Heart right ventricle (tissue), 16 donors: ENCODE results near the gene GTF3C6. TPM values are rescaled to one million over a fixed set of nuclear protein-coding genes. Genes with fewer than 3 reads are reported as not detected.
"Not testable (repeated sequence)": the region's sequence is repeated elsewhere in the genome, so short reads cannot be mapped to it uniquely, and the experiment has no call there.

ENCODE experiments used
- ATAC-seq, 8 donors: fragments of 200-7000 bp; cut with Tn5 transposase; one replicate each; pipeline ENCODE4 v1.9.1; 2020; ENCODE audit warnings: mild to moderate bottlenecking in 8 of 8, moderate library complexity in 8 of 8, moderate number of reproducible peaks in 1 of 8
- DNase-seq, 2 donors: peaks; one replicate each; pipeline ENCODE4 v3.0.0-alpha.2; 2020
- H3K27ac ChIP-seq, 10 donors: fragments of 200-600 bp; sonication (generic) in 2 of 10; one replicate each; pipeline versions ENCODE4 v1.5.0 to v1.8.0; 2020 to 2022; ENCODE audit warnings: mild to moderate bottlenecking in 3 of 10
- H3K27me3 ChIP-seq, 7 donors: fragments of 200-600 bp; one replicate each; pipeline ENCODE4 v1.8.0; 2021 to 2022; ENCODE audit warnings: mild to moderate bottlenecking in 2 of 7
- H3K36me3 ChIP-seq, 9 donors: fragments of 200-600 bp; sonication (generic) in 1 of 9; one replicate each; pipeline versions ENCODE4 v1.5.0 to v1.8.0; 2020 to 2022; ENCODE audit warnings: mild to moderate bottlenecking in 2 of 9
- H3K4me1 ChIP-seq, 9 donors: fragments of 200-600 bp; sonication (generic) in 1 of 9; one replicate each; pipeline versions ENCODE4 v1.5.0 to v1.8.0; 2020 to 2022; ENCODE audit warnings: mild to moderate bottlenecking in 4 of 9
- H3K4me3 ChIP-seq, 10 donors: fragments of 200-600 bp; sonication (generic) in 2 of 10; one replicate each; pipeline versions ENCODE4 v1.5.0 to v1.8.0; 2020 to 2022; ENCODE audit warnings: mild to moderate bottlenecking in 7 of 10, moderate library complexity in 2 of 10
- H3K9me3 ChIP-seq, 11 donors: fragments of 200-600 bp in 10 of 11; sonication (generic) in 2 of 11; one replicate each; pipeline versions ENCODE4 v1.5.0 to v1.8.0; 2013 to 2022; ENCODE audit warnings: mild to moderate bottlenecking in 2 of 11, control low read depth in 1 of 11, moderate library complexity in 1 of 11
- WGBS, 2 donors: extraction: QIAGEN DNeasy Blood & Tissue Kit; methylation state at CpG; one replicate each; pipeline ENCODE4 v1.1.7; 2013; ENCODE audit warnings: inconsistent platforms in 1 of 2; 5-methylcytosine and 5-hydroxymethylcytosine counted together
- intact Hi-C, 10 donors: fragments of 100-400 bp; cut with DNase I; formaldehyde crosslinking; loops; one replicate each; pipeline versions ENCODE4 v1.11.1 to v1.14.2; 2022
- polyA plus RNA-seq, 2 donors: library from polyadenylated mRNA; stranded (reverse); fragments of 200-250 nt; gene quantifications; one replicate each; pipeline ENCODE4 v1.2.3, GENCODE V29; 2013
- total RNA-seq, 10 donors: library from RNA; stranded (reverse); fragmentation: NEBNext Ultra II Directional in 3 of 10; extraction: Animal tissue kit (Norgen Biotek cat#: 25700) in 3 of 10; gene quantifications; one replicate each; pipeline versions ENCODE4 v1.2.1 to v1.2.4, GENCODE V29; 2021 to 2023
- TF ChIP-seq, protein P1 (sequence below), 9 donors: fragments of 200-600 bp; sonication (generic) in 2 of 9; IDR thresholded peaks; one replicate each; pipeline versions ENCODE4 v1.5.0 to v1.8.0; 2021 to 2022; ENCODE audit warnings: antibody characterized with exemption in 9 of 9, mild to moderate bottlenecking in 5 of 9, moderate library complexity in 1 of 9
- donor health status: Arrhythmogenic right ventricular cardiomyopathy.
- donor health status: ischemic (EF 13 %, LVEDD 7.1; RV severe dilation, severe dysfunction).
- donor health status: healthy with polysubstance abuse.
- donor health status: DM: no; HTN: yes; CAD: no.
- donor health status: DM: no; HTN: no; CAD: no.
- donor health status: ischemic (EF 25% LVEDD 6.9; RV normal size, moderate dysfunction).
- donor health status: ischemic (EF 25% LVEDD 5.7; RV mildly dilated, moderate dysfunction).
- donor health status: healthy.
- donor health status: DM: yes; HTN: yes; CAD: no.
- donor health status: Ischemic cardiomyopathy.
- donor health status: ischemic (EF 35%, LVEDD 5.7; RV mildly dilated, moderate dysfunction).
- donor health status: nonischemic (EF 11% LVEDD 7.7; RV severe dilation, severe dysfunction).
- donor health status: DM: yes; HTN: yes; CAD: no.
- donor health status: PGD.
- donor health status: ischemic (EF 29% LVEDD 5.4; RV normal size, mild dysfunction).
- donor health status: nonischemic (EF 23%, LVEDD 6.1; RV moderate dilation, normal function).

Gene GTF3C6
- total and polyA plus RNA-seq, 12 donors: 95.9 to 128 (median 106) TPM

DNA sequence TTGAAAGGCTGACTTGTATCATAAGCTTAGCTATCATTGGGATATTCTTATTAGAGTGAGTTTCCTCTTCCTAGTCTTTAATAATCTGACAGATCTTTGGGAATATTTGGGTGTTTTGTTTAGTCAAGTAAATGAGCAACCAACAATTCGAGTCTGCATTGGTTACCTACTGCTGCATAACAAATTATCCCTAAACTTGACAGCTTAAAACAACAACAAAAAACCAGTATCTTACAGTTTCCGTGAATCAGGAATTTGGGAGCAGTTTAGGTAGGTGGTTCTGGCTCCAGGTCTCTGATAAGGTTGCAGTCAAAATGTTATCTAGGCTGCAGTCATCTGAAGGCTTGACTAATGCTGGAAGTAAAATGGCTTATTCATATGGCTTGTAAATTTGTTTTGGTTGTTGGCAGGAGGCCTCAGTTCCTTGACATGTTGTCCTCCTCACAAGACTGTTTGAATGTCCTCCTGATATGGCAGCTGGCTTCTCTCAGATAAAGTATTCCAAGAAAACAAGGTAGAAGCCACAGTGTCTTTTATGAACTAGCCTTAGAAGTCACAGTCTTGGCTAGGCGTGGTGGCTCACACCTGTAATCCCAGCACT lies 7.2 kb downstream of the GTF3C6 start:
- WGBS, 2 donors: 97 to 98% methylated on average over 3 of the region's 3 CpGs
- no peak for ATAC-seq
- no peak overlapping the region for H3K27ac ChIP-seq

DNA sequence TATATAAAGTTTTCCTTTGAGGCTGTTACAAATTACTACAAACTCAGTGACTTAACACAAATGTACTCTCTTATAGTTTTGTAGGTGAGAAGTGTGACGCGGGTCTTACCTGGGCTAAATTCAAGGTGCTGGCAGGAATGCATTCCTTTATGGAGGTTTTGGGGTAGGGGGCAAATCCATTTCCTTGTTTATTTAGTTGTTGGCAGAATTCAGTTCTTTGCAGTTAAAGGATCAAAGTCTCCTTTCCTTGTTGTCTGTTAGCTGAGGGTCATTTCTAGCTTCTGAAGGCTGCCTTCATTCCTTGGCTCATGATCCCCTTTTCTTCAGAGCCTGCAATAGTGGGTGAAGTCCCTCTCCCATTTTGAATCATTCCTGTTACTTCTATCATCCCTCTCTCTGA lies 10.2 kb downstream of the GTF3C6 start:
- 97 to 98% methylated on average over 2 of the region's 2 CpGs for WGBS, 2 donors

More for the DNA sequence above, 7.2 kb downstream of the GTF3C6 start:
- H3K4me3 ChIP-seq: no peak overlapping the region
- H3K4me1 ChIP-seq: no peaks in the 10 kb centered on the region
- intact Hi-C loops: no loop called here
- H3K9me3 ChIP-seq: no peaks in the 10 kb centered on the region
- H3K36me3 ChIP-seq: peaks cover 0 to 84% (median 34%) of the 10 kb centered on the region in 9 donors
- no peaks in the 10 kb centered on the region for H3K27me3 ChIP-seq
- DNase-seq: no peak
- TF ChIP-seq, protein P1, sequence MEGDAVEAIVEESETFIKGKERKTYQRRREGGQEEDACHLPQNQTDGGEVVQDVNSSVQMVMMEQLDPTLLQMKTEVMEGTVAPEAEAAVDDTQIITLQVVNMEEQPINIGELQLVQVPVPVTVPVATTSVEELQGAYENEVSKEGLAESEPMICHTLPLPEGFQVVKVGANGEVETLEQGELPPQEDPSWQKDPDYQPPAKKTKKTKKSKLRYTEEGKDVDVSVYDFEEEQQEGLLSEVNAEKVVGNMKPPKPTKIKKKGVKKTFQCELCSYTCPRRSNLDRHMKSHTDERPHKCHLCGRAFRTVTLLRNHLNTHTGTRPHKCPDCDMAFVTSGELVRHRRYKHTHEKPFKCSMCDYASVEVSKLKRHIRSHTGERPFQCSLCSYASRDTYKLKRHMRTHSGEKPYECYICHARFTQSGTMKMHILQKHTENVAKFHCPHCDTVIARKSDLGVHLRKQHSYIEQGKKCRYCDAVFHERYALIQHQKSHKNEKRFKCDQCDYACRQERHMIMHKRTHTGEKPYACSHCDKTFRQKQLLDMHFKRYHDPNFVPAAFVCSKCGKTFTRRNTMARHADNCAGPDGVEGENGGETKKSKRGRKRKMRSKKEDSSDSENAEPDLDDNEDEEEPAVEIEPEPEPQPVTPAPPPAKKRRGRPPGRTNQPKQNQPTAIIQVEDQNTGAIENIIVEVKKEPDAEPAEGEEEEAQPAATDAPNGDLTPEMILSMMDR (IDR thresholded peaks at IDR 0.05): no peak

DNA sequence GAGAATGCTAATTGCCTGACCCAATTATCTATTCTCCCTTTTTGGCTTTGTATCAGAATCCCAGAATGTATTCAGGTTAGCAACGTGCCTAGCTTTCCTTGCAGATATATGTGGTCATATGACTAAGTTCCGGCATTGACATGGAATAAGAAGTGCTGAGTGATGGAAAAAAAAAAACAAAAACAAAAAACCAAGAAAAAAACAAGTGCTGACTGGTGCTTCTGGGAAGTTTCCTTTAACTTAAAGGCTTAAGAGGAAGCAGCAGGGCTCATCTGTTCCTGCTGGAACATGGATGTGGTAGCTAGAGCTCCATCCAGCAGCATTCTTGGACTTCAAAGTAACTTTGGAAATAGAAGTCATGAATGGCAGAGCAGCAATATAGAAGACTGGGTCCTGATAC lies 13.0 kb downstream of the GTF3C6 start:
- H3K27me3 ChIP-seq: no peaks in the 10 kb centered on the region
- peak in 5 of 8 donors; percentile 21 to 38 (median 31) for ATAC-seq
- WGBS, 2 donors: 11 to 35% methylated on average over 2 of the region's 2 CpGs
- H3K9me3 ChIP-seq: no peaks in the 10 kb centered on the region
- peak overlapping the region in 1 of 10 donors; percentile 76 for H3K27ac ChIP-seq
- peaks cover 0 to 10% (median 0%) of the 10 kb centered on the region in 9 donors for H3K4me1 ChIP-seq
- intact Hi-C loops: no loop called here
- TF ChIP-seq, protein P1 (IDR thresholded peaks at IDR 0.05): no peak
- DNase-seq: no peak
- H3K4me3 ChIP-seq: no peak overlapping the region
- peaks cover 0 to 27% (median 8%) of the 10 kb centered on the region in 9 donors for H3K36me3 ChIP-seq

More for the DNA sequence above, 10.2 kb downstream of the GTF3C6 start:
- intact Hi-C loops, H3K9me3 ChIP-seq, H3K4me3 ChIP-seq, DNase-seq, H3K27me3 ChIP-seq, H3K27ac ChIP-seq, ATAC-seq, H3K4me1 ChIP-seq: not testable (repeated sequence)
- peaks cover 0 to 55% (median 10%) of the 10 kb centered on the region in 9 donors for H3K36me3 ChIP-seq

DNA sequence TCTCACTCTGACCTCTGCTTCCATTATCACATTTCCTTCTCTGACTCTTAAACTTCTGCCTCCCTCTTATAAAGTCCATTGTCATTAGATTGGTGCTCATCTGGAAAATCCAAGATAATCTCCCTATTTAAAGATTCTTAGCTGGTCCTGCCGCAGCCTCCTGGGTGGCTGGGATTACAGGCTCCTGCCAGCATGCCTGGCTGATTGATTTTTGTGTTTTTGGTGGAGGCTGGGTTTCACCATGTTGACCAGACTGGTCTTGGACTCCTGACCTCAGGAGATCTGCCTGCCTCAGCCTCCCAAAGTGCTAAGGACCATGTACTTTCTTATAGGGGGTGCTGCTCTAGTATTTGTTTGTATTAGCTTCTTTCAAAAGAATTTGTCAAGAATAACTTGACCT lies 18.1 kb downstream of the GTF3C6 start:
- H3K4me1 ChIP-seq: peaks cover 0 to 18% (median 0%) of the 10 kb centered on the region in 9 donors
- no peak overlapping the region for H3K27ac ChIP-seq
- 68 to 80% methylated on average over 1 of the region's 1 CpG for WGBS, 2 donors
- H3K9me3 ChIP-seq: no peaks in the 10 kb centered on the region
- intact Hi-C loops: no loop called here
- H3K4me3 ChIP-seq: no peak overlapping the region
- no peak for ATAC-seq
- no peaks in the 10 kb centered on the region for H3K27me3 ChIP-seq
- TF ChIP-seq, protein P1 (IDR thresholded peaks at IDR 0.05): no peak
- no peaks in the 10 kb centered on the region for H3K36me3 ChIP-seq
- no peak for DNase-seq

DNA sequence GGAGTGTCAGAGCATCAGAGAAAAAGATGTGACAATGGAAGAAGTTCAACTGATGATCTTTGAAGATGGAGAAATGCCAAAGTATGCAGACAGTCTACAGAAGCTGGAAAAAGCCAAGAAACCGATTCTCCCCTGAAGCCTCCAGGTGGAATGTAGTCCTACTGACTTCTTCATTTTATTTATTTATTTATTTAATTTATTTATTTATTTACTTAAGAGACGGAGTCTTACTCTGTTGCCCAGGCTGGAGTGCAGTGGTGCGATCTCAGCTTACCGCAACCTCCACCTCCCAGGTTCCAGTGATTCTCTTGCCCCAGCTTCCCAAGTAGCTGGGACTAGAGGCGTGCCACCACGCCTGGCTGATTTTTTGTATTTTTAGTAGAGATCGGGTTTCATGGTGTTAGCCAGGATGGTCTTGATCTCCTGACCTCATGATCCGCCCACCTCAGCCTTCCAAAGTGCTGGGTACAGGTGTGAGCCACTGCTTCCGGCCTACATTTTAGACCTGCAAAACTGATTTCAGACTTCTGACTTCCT lies 21.1 kb downstream of the GTF3C6 start:
- TF ChIP-seq, protein P1 (IDR thresholded peaks at IDR 0.05): no peak
- Histone ChIP-seq H3K27ac (no peak overlapping the region), H3K27me3 (no peaks in the 10 kb centered on the region), H3K36me3 (peaks cover 0 to 2% (median 0%) of the 10 kb centered on the region in 9 donors), H3K4me1 (peaks cover 0 to 21% (median 13%) of the 10 kb centered on the region in 9 donors), H3K9me3 (no peaks in the 10 kb centered on the region), H3K4me3 (no peak overlapping the region)
- DNase-seq (no peak), ATAC-seq (no peak)
- WGBS, 2 donors: 98 to 99% methylated on average over 9 of the region's 9 CpGs
- intact Hi-C loops: loop anchor here in 3 of 10 donors (2.0 to 10.0 kb wide), 3 partner anchors 21 to 445 kb away; partner anchors contain the start of genes AMD1 (in 1 of the 3) and GTF3C6 (in 1 of the 3)
